ENCODE results near the gene SUSD6.
A peak's percentile ranks its signal among the peaks of the same experiment; 100 is the strongest.
"Not testable (repeated sequence)": the region's sequence is repeated elsewhere in the genome, so short reads cannot be mapped to it uniquely, and the experiment has no call there.

The SUSD6 gene

DNA sequence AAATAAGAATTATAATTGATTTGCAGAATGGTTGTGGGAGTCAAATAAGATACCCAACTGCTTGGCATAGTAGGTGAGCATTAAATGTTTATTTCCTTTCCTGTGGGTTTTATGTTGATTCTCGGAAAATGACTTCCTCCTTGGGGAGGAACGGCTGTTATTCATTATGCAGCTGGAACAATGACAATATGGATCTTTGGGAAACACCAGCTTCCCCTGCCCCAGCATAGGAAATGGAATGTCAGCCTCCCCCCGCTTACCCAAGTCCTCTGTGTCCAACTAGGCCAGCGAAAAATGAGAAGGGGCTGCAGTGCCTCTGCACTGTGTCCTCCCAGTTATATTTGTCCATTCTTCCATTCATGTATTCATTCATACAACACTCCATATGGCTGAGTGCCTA lies 25.0 kb upstream of the SUSD6 start:
- no peak for DNase-seq (ENCODE audit: low read depth)
- H3K4me3 ChIP-seq (ENCODE audit: low read depth, low read length): no peak overlapping the region

DNA sequence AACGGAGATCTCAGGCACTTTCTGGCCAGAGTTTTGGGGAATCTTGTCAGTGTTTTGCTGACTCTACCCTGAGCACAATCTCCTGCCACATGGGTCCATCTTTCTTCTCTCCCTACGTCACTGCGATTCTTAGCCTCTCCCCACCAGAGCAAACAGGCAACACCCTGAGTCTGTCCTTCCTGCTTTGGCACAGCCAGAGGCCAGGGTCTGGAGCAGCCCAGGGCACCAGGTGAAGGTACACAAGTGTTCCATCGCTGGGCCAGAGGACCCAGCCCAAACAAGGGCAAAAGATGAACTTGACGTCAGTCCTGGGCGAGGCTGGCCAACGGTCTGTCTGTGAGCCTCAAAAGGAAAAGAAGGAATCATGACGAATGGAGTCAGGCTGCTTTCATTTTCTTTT lies 24.0 kb upstream of the SUSD6 start:
- DNase-seq (ENCODE audit: low read depth): no peak
- no peak overlapping the region for H3K4me3 ChIP-seq (ENCODE audit: low read depth, low read length)

DNA sequence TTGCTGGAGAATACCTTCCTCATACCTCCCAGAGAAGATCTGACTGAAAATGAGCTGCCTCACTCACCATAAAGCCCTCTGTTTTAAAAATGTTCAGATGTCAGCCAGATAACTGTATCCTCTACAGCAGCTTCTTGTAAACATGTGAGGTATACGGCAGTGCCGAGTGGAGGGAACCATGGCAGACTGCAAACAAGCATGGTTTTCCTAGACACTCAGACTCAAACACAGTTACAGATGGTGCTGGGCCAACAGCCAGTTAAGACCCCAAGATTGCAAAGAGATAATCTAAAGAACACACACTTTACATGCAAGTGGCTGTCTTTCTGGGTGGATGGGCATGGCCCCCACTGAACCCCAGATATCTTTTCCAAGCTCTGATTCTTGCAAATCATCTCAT lies 20.1 kb upstream of the SUSD6 start:
- no peak overlapping the region for H3K4me3 ChIP-seq (ENCODE audit: low read depth, low read length)
- DNase-seq (ENCODE audit: low read depth): no peak

DNA sequence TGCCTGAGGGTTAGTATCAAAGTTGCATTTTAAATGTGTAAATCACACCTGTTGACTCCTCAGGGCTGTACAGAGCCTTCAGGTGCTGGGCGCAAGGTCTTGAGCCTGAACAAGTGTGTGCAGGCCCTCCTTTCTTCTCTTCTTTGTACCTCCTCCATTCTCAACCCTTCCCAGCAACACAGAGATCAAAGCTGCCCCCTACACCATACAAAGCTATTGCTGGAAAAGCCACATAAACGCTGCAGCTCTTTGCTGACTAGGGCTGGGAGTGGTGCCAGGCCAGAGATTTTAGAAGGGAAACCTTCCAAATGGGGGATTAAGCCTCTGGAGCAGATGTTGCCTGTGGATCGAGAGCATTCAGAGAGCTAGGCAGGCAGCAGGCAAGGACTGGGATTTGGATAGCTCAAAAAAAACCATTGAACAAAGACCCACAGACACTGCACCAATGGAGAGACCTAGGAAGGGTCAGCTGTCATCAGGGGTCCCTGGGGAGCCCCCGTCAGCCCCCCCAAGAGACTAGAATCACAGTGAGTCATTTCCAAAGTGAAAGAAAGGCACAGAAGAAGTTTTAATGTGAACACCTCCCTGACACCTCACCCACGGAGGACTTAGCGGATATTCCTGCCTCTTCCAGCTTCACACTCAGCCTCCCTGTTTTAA lies 18.2 kb upstream of the SUSD6 start:
- peak overlapping the region; percentile 14 for H3K4me3 ChIP-seq (ENCODE audit: low read depth, low read length)

GRCh38 chr14:69594846-69595245 lies 16.6 kb upstream of the SUSD6 start:
- no peak for DNase-seq (ENCODE audit: low read depth)
- no peak overlapping the region for H3K4me3 ChIP-seq (ENCODE audit: low read depth, low read length)

More for the DNA sequence above, 18.2 kb upstream of the SUSD6 start:
- peak; percentile 66 for DNase-seq (ENCODE audit: low read depth)

DNA sequence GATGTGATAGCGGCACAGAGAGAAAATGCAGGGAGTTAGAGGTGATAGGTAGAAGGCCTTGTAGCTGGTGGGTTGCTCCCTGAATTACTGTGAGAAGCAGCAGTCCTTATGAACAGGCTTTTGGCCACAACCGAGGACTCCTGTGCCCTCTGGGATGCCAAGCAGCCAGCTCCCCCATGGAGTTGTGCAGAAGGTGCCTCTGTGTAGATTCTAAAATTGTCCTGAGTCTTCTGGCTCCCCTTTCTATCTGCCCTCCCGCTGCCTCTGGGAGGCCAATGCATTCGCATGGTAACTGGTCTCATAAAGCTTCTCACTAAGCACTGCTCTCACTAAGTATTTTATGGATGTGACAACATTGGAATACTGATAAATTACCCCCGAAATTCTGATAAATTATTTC lies 16.1 kb upstream of the SUSD6 start:
- DNase-seq (ENCODE audit: low read depth): no peak
- no peak overlapping the region for H3K4me3 ChIP-seq (ENCODE audit: low read depth, low read length)

- H3K4me3 ChIP-seq (ENCODE audit: low read depth, low read length); DNase-seq (ENCODE audit: low read depth): not testable (repeated sequence)
These were observed 12.0 kb upstream of the SUSD6 start for GRCh38 chr14:69599431-69599830.

GRCh38 chr14:69600304-69600891 lies 11.0 kb upstream of the SUSD6 start:
- DNase-seq (ENCODE audit: low read depth): no peak
- H3K4me3 ChIP-seq (ENCODE audit: low read depth, low read length): no peak overlapping the region

GRCh38 chr14:69605738-69606137 lies 5.7 kb upstream of the SUSD6 start:
- no peak for DNase-seq (ENCODE audit: low read depth)
- no peak overlapping the region for H3K4me3 ChIP-seq (ENCODE audit: low read depth, low read length)

- no peak overlapping the region for H3K4me3 ChIP-seq (ENCODE audit: low read depth, low read length)
- DNase-seq (ENCODE audit: low read depth): no peak
These were observed 4.9 kb upstream of the SUSD6 start for GRCh38 chr14:69606258-69607184.

DNA sequence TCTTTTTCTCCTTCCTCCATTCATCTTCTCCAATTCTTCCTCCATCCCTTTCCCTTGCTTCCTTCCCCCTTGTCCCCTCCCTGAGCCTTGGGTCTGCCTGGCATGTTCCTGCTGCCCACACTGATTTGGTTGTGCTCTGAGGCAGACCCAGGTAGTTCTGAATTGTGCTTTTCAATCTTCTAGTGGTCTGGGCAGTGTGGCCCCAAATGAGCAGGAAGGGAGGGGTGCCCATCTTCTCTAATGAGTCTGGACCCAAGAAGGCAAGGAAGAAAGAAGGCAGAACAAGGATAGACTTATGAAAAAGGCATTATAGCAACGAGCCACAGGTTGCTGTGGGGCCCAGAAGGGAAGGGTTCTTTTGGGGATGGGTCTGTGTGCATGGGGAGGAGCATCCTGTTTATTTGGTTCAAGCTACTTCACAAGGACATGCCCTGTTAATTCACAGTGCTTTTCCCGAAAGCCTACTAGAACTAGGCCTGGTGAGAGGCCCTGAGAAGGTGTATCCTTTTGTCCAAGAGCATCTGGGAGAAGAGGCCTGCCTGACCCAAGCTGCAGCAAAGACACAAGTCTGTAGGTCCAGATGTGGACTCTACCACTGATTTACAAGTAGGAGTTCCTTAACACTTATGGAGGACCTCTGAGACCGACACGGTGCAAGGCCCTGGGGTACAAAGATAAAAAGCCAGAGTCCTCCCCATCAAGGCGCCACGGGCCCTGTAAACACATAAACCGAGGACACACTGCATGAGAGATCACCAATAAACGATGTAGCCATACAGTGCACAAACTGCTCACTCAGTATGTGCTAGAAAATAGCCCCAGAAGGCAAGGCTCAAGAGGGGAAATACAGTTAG lies 1.1 kb upstream of the SUSD6 start:
- no peak for DNase-seq (ENCODE audit: low read depth)
- H3K4me3 ChIP-seq (ENCODE audit: low read depth, low read length): peak overlapping the region; percentile 56

DNA sequence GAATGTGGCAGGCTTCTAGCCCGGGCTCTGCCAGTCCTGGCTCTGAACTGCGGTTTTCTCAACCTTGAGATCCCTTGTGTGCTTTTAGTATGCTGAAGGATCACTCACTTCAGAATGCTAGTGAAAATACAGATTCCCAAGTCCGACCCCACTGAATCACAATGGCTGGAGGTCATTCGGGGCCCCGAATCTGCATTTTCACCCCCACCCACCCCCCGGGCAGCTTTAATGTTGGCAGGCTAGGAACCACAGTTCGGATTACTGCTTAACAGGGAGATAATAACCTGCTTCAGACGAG lies 573 bp upstream of the SUSD6 start:
- DNase-seq (ENCODE audit: low read depth): no peak
- peak overlapping the region; percentile 56 for H3K4me3 ChIP-seq (ENCODE audit: low read depth, low read length)

- no peak for DNase-seq (ENCODE audit: low read depth)
- peak overlapping the region; percentile 82 for H3K4me3 ChIP-seq (ENCODE audit: low read depth, low read length)
These were observed 802 bp downstream of the SUSD6 start for GRCh38 chr14:69612014-69612782.

- DNase-seq (ENCODE audit: low read depth): no peak
- peak overlapping the region; percentile 82 for H3K4me3 ChIP-seq (ENCODE audit: low read depth, low read length)
These were observed 1.4 kb downstream of the SUSD6 start for GRCh38 chr14:69612783-69613130.

DNA sequence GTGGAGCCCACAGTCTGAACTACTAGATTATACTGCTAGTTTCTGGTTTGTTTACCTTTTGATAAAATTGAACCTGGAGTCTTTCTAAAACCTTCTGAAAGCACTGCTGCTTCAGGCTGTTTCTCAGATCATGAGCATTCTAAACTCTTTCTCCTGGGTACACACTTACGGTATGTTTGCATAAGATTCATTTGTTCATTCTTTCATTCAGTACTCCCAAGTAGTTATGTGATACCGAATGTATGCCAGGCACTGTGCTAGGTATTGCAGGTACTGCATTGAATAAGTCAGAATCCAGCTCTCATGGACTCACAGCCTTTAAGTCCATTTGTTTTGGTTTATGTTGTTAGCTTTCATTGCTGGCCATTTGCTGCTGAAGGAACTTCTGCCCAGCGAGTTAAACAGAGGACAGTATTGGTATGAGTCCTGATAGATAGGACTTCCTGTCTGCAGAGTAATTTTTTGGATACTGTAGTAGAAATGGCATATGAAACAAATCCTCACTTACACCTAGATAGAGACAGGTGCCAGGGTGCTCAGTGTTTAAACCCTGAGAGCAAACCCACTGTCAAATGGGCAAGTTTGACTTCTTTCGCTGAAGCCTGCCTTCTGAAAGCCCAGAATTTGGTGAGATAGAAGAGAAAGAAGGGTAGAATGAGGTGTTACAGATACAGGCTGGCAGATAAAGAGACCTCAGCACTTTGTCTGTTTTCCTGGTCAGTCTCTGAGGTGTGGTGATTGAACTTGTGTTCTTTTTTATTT lies 2.1 kb downstream of the SUSD6 start:
- no peak for DNase-seq (ENCODE audit: low read depth)
- peak overlapping the region; percentile 82 for H3K4me3 ChIP-seq (ENCODE audit: low read depth, low read length)

GRCh38 chr14:69614592-69614991 lies 3.2 kb downstream of the SUSD6 start:
- DNase-seq (ENCODE audit: low read depth): no peak
- H3K4me3 ChIP-seq (ENCODE audit: low read depth, low read length): no peak overlapping the region

DNA sequence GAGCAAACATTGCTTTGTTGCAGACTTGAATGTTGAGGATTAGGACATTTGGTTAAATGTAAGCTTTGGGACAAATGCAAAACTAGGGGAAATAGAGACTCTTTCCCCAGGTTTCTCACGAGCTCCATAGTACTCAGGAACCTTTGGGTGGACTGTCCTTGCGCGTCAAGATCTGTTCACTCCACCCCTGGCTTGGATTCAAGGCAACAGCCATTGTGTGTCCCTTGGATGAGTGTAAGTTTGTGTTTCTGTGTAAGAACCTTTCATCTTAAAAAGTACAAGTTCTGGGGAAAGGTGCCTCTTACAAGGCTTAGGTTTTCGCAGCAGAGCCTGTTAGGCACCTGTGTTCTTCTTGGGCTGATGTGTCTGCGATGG lies 3.7 kb downstream of the SUSD6 start:
- no peak overlapping the region for H3K4me3 ChIP-seq (ENCODE audit: low read depth, low read length)
- DNase-seq (ENCODE audit: low read depth): no peak
